A549 (cell line): ENCODE measurements around the gene JAKMIP2. TPM values are rescaled to one million over a fixed set of nuclear protein-coding genes. Genes with fewer than 3 reads are reported as not detected.

Source experiments
- ATAC-seq, 2 experiments: fragments of 200-7000 bp in 1 of 2; fragments of >200 bp in 1 of 2; cut with Nextera tagmentation in 1 of 2; cut with Tn5 transposase in 1 of 2; 3 replicates each; pipeline versions ENCODE4 v1.8.0 to v1.9.1; 2018 to 2020; ENCODE audit warnings: mild to moderate bottlenecking in 1 of 2, moderate library complexity in 1 of 2
- CTCF ChIA-PET: fragments of 300-600 bp; sonication (Branson Sonifier 250); formaldehyde crosslinking; extraction: SDS; loops from one replicate; lab custom pipeline; 2021; ENCODE audit warnings: antibody characterized with exemption, inconsistent platforms; lab: Yijun Ruan, JAX
- POLR2A ChIA-PET: fragments of 350-600 bp; formaldehyde crosslinking; extraction: SDS; loops from one replicate; lab custom pipeline; 2021; ENCODE audit warnings: antibody characterized with exemption, inconsistent platforms; lab: Yijun Ruan, JAX
- DNase-seq, 2 experiments: peaks; one replicate each; pipeline versions ENCODE4 v3.0.0 to v3.0.0-alpha.2; 2011 to 2016; ENCODE audit warnings: low read depth in 1 of 2, low spot score in 1 of 2
- FAIRE-seq: peaks from 2 replicates; lab custom pipeline; 2011; peaks lifted over from hg19 to GRCh38; lab: Jason Lieb, UNC
- H3K27ac ChIP-seq, 2 experiments: fragments of >200 bp; sonication (Bioruptor Twin); formaldehyde crosslinking; 3 replicates each; pipeline ENCODE4 v1.5.1; 2016 to 2017
- H3K4me1 ChIP-seq: fragments of >200 bp; sonication (Bioruptor Twin); formaldehyde crosslinking; 3 replicates; pipeline ENCODE4 v1.6.1; 2016
- H3K4me2 ChIP-seq: fragments of >200 bp; sonication (Bioruptor Twin); formaldehyde crosslinking; 3 replicates; pipeline ENCODE4 v1.6.1; 2016
- H3K4me3 ChIP-seq: fragments of >200 bp; sonication (Bioruptor Twin); formaldehyde crosslinking; 3 replicates; pipeline ENCODE4 v1.5.1; 2016
- H3K9me3 ChIP-seq: fragments of >200 bp; sonication (Bioruptor Twin); formaldehyde crosslinking; 3 replicates; pipeline ENCODE4 v1.6.1; 2016
- CBX8 ChIP-seq: fragments of 200-600 bp; sonication (generic); IDR thresholded peaks from 2 replicates; pipeline ENCODE4 v1.6.1; 2016
- CTCF ChIP-seq: fragments of >200 bp; sonication (Bioruptor Twin); formaldehyde crosslinking; IDR thresholded peaks from 3 replicates; pipeline ENCODE4 v1.5.1; 2016
- E2F6 ChIP-seq: IDR thresholded peaks from 2 replicates; pipeline ENCODE4 v1.6.1; 2012; ENCODE audit warnings: low read depth, borderline replicate concordance
- EHMT2 ChIP-seq: fragments of 200-600 bp; sonication (generic); IDR thresholded peaks from 2 replicates; pipeline ENCODE4 v1.6.1; 2016; ENCODE audit warnings: antibody characterized with exemption, low read depth, mild to moderate bottlenecking, moderate library complexity
- ELK1 ChIP-seq: fragments of 150-350 bp; IDR thresholded peaks from 2 replicates; pipeline ENCODE4 v1.6.1; 2014; ENCODE audit warnings: low read depth, mild to moderate bottlenecking, low read length
- FOSL2 ChIP-seq, 2 experiments: fragments of 450-650 bp in 1 of 2; fragments of >200 bp in 1 of 2; sonication (Bioruptor Twin) in 1 of 2; formaldehyde crosslinking; IDR thresholded peaks; 2 replicates each; pipeline versions ENCODE4 v1.5.0 to v1.6.1; 2016 to 2020; ENCODE audit warnings: mild to moderate bottlenecking in 1 of 2, moderate library complexity in 1 of 2
- FOXS1 ChIP-seq: fragments of 250-450 bp; sonication (Bioruptor Pico); IDR thresholded peaks from 2 replicates; pipeline ENCODE4 v1.5.0; 2020; ENCODE audit warnings: mild to moderate bottlenecking, moderate library complexity
- GATA3 ChIP-seq: IDR thresholded peaks from 2 replicates; pipeline ENCODE4 v1.6.1; 2012; ENCODE audit warnings: borderline replicate concordance
- HEYL ChIP-seq: fragments of 250-450 bp; sonication (Bioruptor Pico); IDR thresholded peaks from 2 replicates; pipeline ENCODE4 v1.8.0; 2021; ENCODE audit warnings: mild to moderate bottlenecking, moderate library complexity
- HOXA7 ChIP-seq: fragments of 250-450 bp; sonication (Bioruptor Pico); IDR thresholded peaks from 2 replicates; pipeline ENCODE4 v1.5.0; 2020; ENCODE audit warnings: mild to moderate bottlenecking, moderate library complexity
- HOXB13 ChIP-seq: fragments of 250-450 bp; sonication (Bioruptor Pico); IDR thresholded peaks from 2 replicates; pipeline ENCODE4 v1.5.0; 2020; ENCODE audit warnings: low read depth, mild to moderate bottlenecking, moderate library complexity
- HOXB5 ChIP-seq: fragments of 250-450 bp; sonication (Bioruptor Pico); IDR thresholded peaks from 2 replicates; pipeline ENCODE4 v1.5.0; 2020; ENCODE audit warnings: mild to moderate bottlenecking, moderate library complexity
- JUNB ChIP-seq: fragments of >200 bp; sonication (Bioruptor Twin); formaldehyde crosslinking; IDR thresholded peaks from 2 replicates; pipeline ENCODE4 v1.6.1; 2016
- KDM1A ChIP-seq: fragments of 200-600 bp; sonication (generic); IDR thresholded peaks from 2 replicates; pipeline ENCODE4 v1.6.1; 2016; ENCODE audit warnings: low read depth, mild to moderate bottlenecking
- KDM5A ChIP-seq: fragments of 200-600 bp; sonication (generic); IDR thresholded peaks from 2 replicates; pipeline ENCODE4 v1.6.1; 2016; ENCODE audit warnings: antibody characterized with exemption, mild to moderate bottlenecking
- MAX ChIP-seq: IDR thresholded peaks from 2 replicates; pipeline ENCODE4 v1.6.1; 2012
- MAZ ChIP-seq: fragments of 150-350 bp; IDR thresholded peaks from 2 replicates; pipeline ENCODE4 v1.6.1; 2014; ENCODE audit warnings: antibody characterized with exemption, low read depth, low read length, borderline replicate concordance
- MYC ChIP-seq: IDR thresholded peaks from 2 replicates; pipeline ENCODE4 v1.6.1; 2012; ENCODE audit warnings: mild to moderate bottlenecking, inconsistent platforms, low read length, improper control_type of control experiment, borderline replicate concordance
- NPAS2 ChIP-seq: fragments of 250-450 bp; sonication (Bioruptor Pico); IDR thresholded peaks from 2 replicates; pipeline ENCODE4 v1.8.0; 2022; ENCODE audit warnings: mild to moderate bottlenecking, moderate library complexity, borderline replicate concordance
- NR3C1 ChIP-seq: fragments of >200 bp; sonication (Bioruptor Twin); formaldehyde crosslinking; IDR thresholded peaks from 3 replicates; pipeline ENCODE4 v1.6.1; 2017
- PBX3 ChIP-seq: IDR thresholded peaks from 2 replicates; pipeline ENCODE4 v1.6.1; 2012
- RNF2 ChIP-seq: fragments of 200-600 bp; sonication (generic); IDR thresholded peaks from 2 replicates; pipeline ENCODE4 v1.6.1; 2016; ENCODE audit warnings: low read depth, mild to moderate bottlenecking, antibody characterized with exemption, moderate library complexity, borderline replicate concordance
- SREBF2 ChIP-seq: fragments of 450-650 bp; IDR thresholded peaks from 2 replicates; pipeline ENCODE4 v1.6.1; 2014; ENCODE audit warnings: mild to moderate bottlenecking, moderate library complexity
- TP53 ChIP-seq: fragments of 250-450 bp; sonication (Bioruptor Pico); IDR thresholded peaks from 2 replicates; pipeline ENCODE4 v1.5.0; 2021; ENCODE audit warnings: mild to moderate bottlenecking, moderate library complexity
- ZFP36 ChIP-seq: fragments of 450-650 bp; IDR thresholded peaks from 2 replicates; pipeline ENCODE4 v1.6.1; 2014; ENCODE audit warnings: borderline replicate concordance; ENCODE audit not compliant: partially characterized antibody
- WGBS: methylation state at CpG from one replicate; pipeline ENCODE4 v1.1.6; 2017; ENCODE audit errors: missing lambda C conversion rate; 5-methylcytosine and 5-hydroxymethylcytosine counted together
- polyA plus RNA-seq, 4 experiments: library from polyadenylated mRNA; depleted of rRNA in 3 of 4; stranded (reverse); fragments of >200 nt; fragmentation: RNase III in 1 of 4; extraction: RNeasy Plus Mini Kit Qiagen cat#74134 plus additional on column Dnase treatment in 1 of 4; gene quantifications; 2 replicates in 3 of 4; 3 replicates in 1 of 4; pipeline ENCODE4 v1.2.3, GENCODE V29; 2011 to 2017

JAKMIP2 gene
- polyA plus RNA-seq, 2 of the 4 experiments (the other 2 are of a cell fraction) = 0.01 TPM; not detected in 1

- no peak overlapping the region for H3K4me3 ChIP-seq
- H3K9me3 ChIP-seq = no peaks in the 10 kb centered on the region; the same call in 2 of the 3 replicates
- H3K4me1 ChIP-seq = no peaks in the 10 kb centered on the region
- ChIA-PET CTCF (interaction anchor here (1.4 kb wide), 1 partner anchor 190 kb away, joined by 5 read pairs; no protein-coding TSS in a partner anchor), POLR2A (no interaction called here)
- 24% methylated on average over 1 of the region's 1 CpG for WGBS
- ATAC-seq (peak in 1 of 2 experiments; percentile 13; a peak in 1 of 6 replicates), FAIRE-seq (no peak), DNase-seq (no peak)
- TF ChIP-seq GATA3 = no peak
- TF ChIP-seq HOXB5 (CRISPR knock-in tag) = no peak
- TF ChIP-seq MYC = no peak
- no peak for TF ChIP-seq TP53
- no peak for TF ChIP-seq CBX8
- TF ChIP-seq FOSL2 (IDR thresholded peaks at IDR 0.05) = no peak
- TF ChIP-seq FOSL2 (CRISPR knock-in tag; IDR thresholded peaks at IDR 0.05) = no peak
- TF ChIP-seq KDM5A = no peak
- TF ChIP-seq RNF2 = no peak
- TF ChIP-seq E2F6 = no peak
- TF ChIP-seq KDM1A = no peak
- TF ChIP-seq SREBF2 = no peak
- TF ChIP-seq HOXB13 = no peak
- TF ChIP-seq MAZ = no peak
- no peak for TF ChIP-seq ELK1
- no peak for TF ChIP-seq MAX
- no peak overlapping the region for H3K27ac ChIP-seq
- H3K4me2 ChIP-seq = no peak overlapping the region
Observed at GRCh38 chr5:147818290-147818689, 35.8 kb upstream of the JAKMIP2 start.

- no peak overlapping the region for H3K4me2 ChIP-seq
- no peaks in the 10 kb centered on the region; the same call in 2 of the 3 replicates for H3K9me3 ChIP-seq
- no peak overlapping the region for H3K27ac ChIP-seq
- H3K4me1 ChIP-seq = no peaks in the 10 kb centered on the region
- DNase-seq (no peak), ATAC-seq (no peak), FAIRE-seq (no peak)
- H3K4me3 ChIP-seq = no peak overlapping the region
- WGBS = 0% methylated on average over 1 of the region's 1 CpG
- TF ChIP-seq HEYL (CRISPR knock-in tag) (no peak), PBX3 (no peak), SREBF2 (no peak), EHMT2 (no peak), NR3C1 (no peak), CTCF (no peak), ZFP36 (no peak), NPAS2 (no peak), JUNB (no peak), HOXA7 (CRISPR knock-in tag) (no peak), FOXS1 (CRISPR knock-in tag) (no peak), MAX (no peak)
- POLR2A ChIA-PET = no interaction called here
- CTCF ChIA-PET = interaction anchor here (0.8 kb wide), 1 partner anchor 9 kb away, joined by 5 read pairs; no protein-coding TSS in a partner anchor
Observed at GRCh38 chr5:147813696-147814095, 31.2 kb upstream of the JAKMIP2 start.
